Esophagus squamous epithelium (tissue), 5 donors: ENCODE data around the gene GALNT15. TPM values are rescaled to one million over a fixed set of nuclear protein-coding genes. Genes with fewer than 3 reads are reported as not detected.

Source experiments
- DNase-seq: peaks from one replicate; lab custom pipeline; 2025; lab: John Stamatoyannopoulos, UW
- H3K27ac ChIP-seq, 4 donors: fragments of 200-600 bp; sonication (generic); one replicate each; pipeline ENCODE4 v1.5.1; 2016 to 2019; ENCODE audit warnings: mild to moderate bottlenecking in 1 of 4
- H3K27me3 ChIP-seq, 4 donors: fragments of 200-600 bp; sonication (generic); 1 replicate in 3 of 4; 2 replicates in 1 of 4; pipeline versions ENCODE4 v1.5.1 to v1.6.0; 2017 to 2021; ENCODE audit warnings: antibody characterized with exemption in 1 of 4
- H3K36me3 ChIP-seq, 3 donors: fragments of 200-600 bp; sonication (generic); one replicate each; pipeline ENCODE4 v1.5.1; 2016 to 2019
- H3K4me1 ChIP-seq, 3 donors: fragments of 200-600 bp; sonication (generic); one replicate each; pipeline ENCODE4 v1.5.1; 2017 to 2019
- H3K4me3 ChIP-seq, 4 donors: fragments of 200-600 bp; sonication (generic); 1 replicate in 3 of 4; 2 replicates in 1 of 4; pipeline ENCODE4 v1.5.1; 2016 to 2019; ENCODE audit warnings: mild to moderate bottlenecking in 2 of 4, moderate library complexity in 1 of 4
- H3K9me3 ChIP-seq, 3 donors: fragments of 200-600 bp; sonication (generic); one replicate each; pipeline ENCODE4 v1.5.1; 2016 to 2019
- POLR2A ChIP-seq, 4 donors: fragments of 450-650 bp; IDR thresholded peaks; one replicate each; pipeline ENCODE4 v1.6.1; 2017; ENCODE audit warnings: antibody characterized with exemption in 4 of 4, mild to moderate bottlenecking in 4 of 4, moderate library complexity in 3 of 4
- WGBS, 2 donors: methylation state at CpG; one replicate each; pipeline ENCODE4 v1.1.5; 2018; 5-methylcytosine and 5-hydroxymethylcytosine counted together
- intact Hi-C: fragments of 100-400 bp; cut with DNase I; formaldehyde crosslinking; loops from one replicate; pipeline ENCODE4 v1.15.0; 2022
- total RNA-seq, 4 donors: library from RNA; depleted of rRNA; stranded (reverse); fragments of >200 nt; gene quantifications; one replicate each; pipeline ENCODE4 v1.1.0, GENCODE V29; 2016
- TF ChIP-seq, protein P1 (sequence below), 6 experiments: fragments of 450-650 bp in 4 of 6; fragments of 200-600 bp in 2 of 6; sonication (generic) in 2 of 6; IDR thresholded peaks; one replicate each; pipeline ENCODE4 v1.5.1; 2016 to 2019; ENCODE audit warnings: antibody characterized with exemption in 6 of 6, mild to moderate bottlenecking in 4 of 6, moderate library complexity in 4 of 6
- donor health status: DM: yes; HTN: yes; CAD: no.

Gene GALNT15
- total RNA-seq, 4 donors from 2014 or later: 4.6 to 117 (median 35.6) TPM

DNA sequence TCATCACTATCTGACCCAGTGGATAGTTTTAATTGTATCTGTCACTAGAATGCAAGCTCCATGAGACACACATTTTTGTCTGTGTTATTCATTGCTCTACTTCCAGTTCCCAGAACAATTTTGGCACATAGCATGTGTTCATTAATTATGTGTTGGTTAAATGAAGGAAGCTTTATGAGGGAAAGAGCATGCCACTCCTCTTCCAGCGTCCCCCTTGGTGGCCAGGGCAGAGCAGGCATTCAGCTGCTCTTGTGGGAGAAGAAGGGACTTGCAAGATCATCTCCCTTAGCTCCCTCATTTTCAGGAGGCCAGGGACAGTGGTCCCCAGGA is 489 bp upstream of the GALNT15 start:
- intact Hi-C loops: no loop called here
- Histone ChIP-seq H3K9me3 (no peaks in the 10 kb centered on the region), H3K4me1 (peaks cover 0 to 38% (median 19%) of the 10 kb centered on the region in 3 donors), H3K4me3 (peak overlapping the region in 1 of 4 donors; percentile 66), H3K27ac (peak overlapping the region; percentile 21 to 87 (median 50)), H3K27me3 (peaks cover 0 to 41% (median 0%) of the 10 kb centered on the region in 4 donors), H3K36me3 (no peaks in the 10 kb centered on the region)
- TF ChIP-seq, protein P1, sequence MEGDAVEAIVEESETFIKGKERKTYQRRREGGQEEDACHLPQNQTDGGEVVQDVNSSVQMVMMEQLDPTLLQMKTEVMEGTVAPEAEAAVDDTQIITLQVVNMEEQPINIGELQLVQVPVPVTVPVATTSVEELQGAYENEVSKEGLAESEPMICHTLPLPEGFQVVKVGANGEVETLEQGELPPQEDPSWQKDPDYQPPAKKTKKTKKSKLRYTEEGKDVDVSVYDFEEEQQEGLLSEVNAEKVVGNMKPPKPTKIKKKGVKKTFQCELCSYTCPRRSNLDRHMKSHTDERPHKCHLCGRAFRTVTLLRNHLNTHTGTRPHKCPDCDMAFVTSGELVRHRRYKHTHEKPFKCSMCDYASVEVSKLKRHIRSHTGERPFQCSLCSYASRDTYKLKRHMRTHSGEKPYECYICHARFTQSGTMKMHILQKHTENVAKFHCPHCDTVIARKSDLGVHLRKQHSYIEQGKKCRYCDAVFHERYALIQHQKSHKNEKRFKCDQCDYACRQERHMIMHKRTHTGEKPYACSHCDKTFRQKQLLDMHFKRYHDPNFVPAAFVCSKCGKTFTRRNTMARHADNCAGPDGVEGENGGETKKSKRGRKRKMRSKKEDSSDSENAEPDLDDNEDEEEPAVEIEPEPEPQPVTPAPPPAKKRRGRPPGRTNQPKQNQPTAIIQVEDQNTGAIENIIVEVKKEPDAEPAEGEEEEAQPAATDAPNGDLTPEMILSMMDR (IDR thresholded peaks at IDR 0.05): no peak
- TF ChIP-seq POLR2A (IDR thresholded peaks at IDR 0.05): no peak
- 17 to 78% methylated on average over 1 of the region's 1 CpG for WGBS, 2 donors
- DNase-seq: no peak

DNA sequence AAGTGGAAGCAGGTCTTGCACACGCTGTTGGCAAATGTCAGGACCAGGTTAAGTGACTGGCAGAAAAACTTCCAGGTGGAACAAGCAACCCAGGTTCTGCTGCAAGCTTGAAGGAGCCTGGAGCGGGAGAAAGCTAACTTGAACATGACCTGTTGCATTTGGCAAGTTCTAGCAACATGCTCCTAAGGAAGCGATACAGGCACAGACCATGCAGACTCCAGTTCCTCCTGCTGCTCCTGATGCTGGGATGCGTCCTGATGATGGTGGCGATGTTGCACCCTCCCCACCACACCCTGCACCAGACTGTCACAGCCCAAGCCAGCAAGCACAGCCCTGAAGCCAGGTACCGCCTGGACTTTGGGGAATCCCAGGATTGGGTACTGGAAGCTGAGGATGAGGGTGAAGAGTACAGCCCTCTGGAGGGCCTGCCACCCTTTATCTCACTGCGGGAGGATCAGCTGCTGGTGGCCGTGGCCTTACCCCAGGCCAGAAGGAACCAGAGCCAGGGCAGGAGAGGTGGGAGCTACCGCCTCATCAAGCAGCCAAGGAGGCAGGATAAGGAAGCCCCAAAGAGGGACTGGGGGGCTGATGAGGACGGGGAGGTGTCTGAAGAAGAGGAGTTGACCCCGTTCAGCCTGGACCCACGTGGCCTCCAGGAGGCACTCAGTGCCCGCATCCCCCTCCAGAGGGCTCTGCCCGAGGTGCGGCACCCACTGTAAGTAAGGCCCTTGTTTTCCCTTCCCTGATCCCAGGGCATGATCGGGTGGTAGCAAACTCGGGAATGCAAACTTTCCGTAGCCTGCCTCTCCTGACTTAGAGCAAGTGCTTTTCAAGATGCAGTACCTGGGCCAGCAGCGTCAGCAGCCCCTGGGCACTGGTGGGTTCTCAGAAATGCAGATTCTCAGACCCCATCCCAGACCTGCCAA is 759 bp downstream of the GALNT15 start:
- Histone ChIP-seq H3K9me3 (no peaks in the 10 kb centered on the region), H3K4me1 (peaks cover 0 to 38% (median 19%) of the 10 kb centered on the region in 3 donors), H3K36me3 (no peaks in the 10 kb centered on the region), H3K27ac (peak overlapping the region; percentile 20 to 87 (median 74)), H3K4me3 (peak overlapping the region; percentile 9 to 66 (median 42)), H3K27me3 (peaks cover 0 to 47% (median 0%) of the 10 kb centered on the region in 4 donors)
- DNase-seq: no peak
- intact Hi-C loops: loop anchor here (5.0 kb wide), 2 partner anchors 67 to 128 kb away; no protein-coding TSS in a partner anchor
- TF ChIP-seq, protein P1 (IDR thresholded peaks at IDR 0.05): no peak
- TF ChIP-seq POLR2A (IDR thresholded peaks at IDR 0.05): no peak
- WGBS, 2 donors: 67 to 68% methylated on average over 9 to 14 of the region's 19 CpGs

DNA sequence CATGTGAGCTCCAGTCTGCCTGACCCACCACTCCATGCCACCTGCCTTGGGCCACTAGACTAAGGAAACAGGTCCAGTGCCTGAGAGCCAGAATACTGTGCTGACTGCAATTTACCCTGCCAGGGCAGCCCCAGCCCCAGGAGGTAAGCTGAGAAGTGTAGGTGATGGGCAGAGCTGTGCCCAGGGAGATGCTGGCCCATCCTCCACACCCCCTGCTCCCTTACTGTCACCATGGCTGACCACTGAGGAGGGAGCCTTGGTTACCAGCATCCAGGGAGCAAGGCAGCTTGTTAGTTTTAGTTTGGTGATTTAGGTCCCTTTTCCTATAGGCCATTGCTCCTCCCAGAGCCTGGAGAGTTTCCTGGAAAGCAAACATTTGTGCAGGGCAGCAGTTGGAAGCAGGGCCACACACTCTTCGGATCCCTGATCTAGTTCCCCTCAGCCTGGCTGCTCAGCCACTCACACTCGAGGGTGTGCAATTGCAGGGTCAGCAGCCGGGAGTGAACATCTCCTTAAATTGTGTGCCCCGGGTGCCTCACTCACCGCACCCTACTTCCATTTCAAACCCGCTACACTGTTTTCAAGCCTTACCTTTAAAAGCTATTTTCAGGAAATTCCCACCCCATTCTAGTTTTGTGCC is 2.0 kb downstream of the GALNT15 start:
- H3K27ac ChIP-seq: peak overlapping the region; percentile 20 to 87 (median 74)

GRCh38 chr3:16177382-16177781 is 2.9 kb downstream of the GALNT15 start:
- no peaks in the 10 kb centered on the region for H3K9me3 ChIP-seq
- 73 to 79% methylated on average over 4 of the region's 4 CpGs for WGBS, 2 donors
- TF ChIP-seq, protein P1 (IDR thresholded peaks at IDR 0.05): no peak
- no peak for TF ChIP-seq POLR2A (IDR thresholded peaks at IDR 0.05)
- H3K4me3 ChIP-seq: peak overlapping the region; percentile 10 to 66 (median 42)
- no peaks in the 10 kb centered on the region for H3K36me3 ChIP-seq
- intact Hi-C loops: loop anchor here (5.0 kb wide), 2 partner anchors 65 to 130 kb away; no protein-coding TSS in a partner anchor
- peak overlapping the region in 3 of 4 donors; percentile 72 to 87 (median 75) for H3K27ac ChIP-seq
- DNase-seq: no peak
- peaks cover 0 to 46% (median 0%) of the 10 kb centered on the region in 4 donors for H3K27me3 ChIP-seq
- H3K4me1 ChIP-seq: peaks cover 0 to 52% (median 22%) of the 10 kb centered on the region in 3 donors

More for the DNA sequence above, 2.0 kb downstream of the GALNT15 start:
- intact Hi-C loops: loop anchor here (5.0 kb wide), 2 partner anchors 66 to 129 kb away; no protein-coding TSS in a partner anchor
- Histone ChIP-seq H3K4me3 (peak overlapping the region; percentile 10 to 66 (median 42)), H3K4me1 (peaks cover 0 to 46% (median 19%) of the 10 kb centered on the region in 3 donors), H3K36me3 (no peaks in the 10 kb centered on the region), H3K9me3 (no peaks in the 10 kb centered on the region), H3K27me3 (peaks cover 0 to 49% (median 0%) of the 10 kb centered on the region in 4 donors)
- TF ChIP-seq, protein P1 (IDR thresholded peaks at IDR 0.05): no peak
- TF ChIP-seq POLR2A (IDR thresholded peaks at IDR 0.05): no peak
- DNase-seq: no peak
- 70 to 77% methylated on average over 6 of the region's 6 CpGs for WGBS, 2 donors
